ENCODE data around the gene PPP1R14D.
A peak's percentile ranks its signal among the peaks of the same experiment; 100 is the strongest.

DNA sequence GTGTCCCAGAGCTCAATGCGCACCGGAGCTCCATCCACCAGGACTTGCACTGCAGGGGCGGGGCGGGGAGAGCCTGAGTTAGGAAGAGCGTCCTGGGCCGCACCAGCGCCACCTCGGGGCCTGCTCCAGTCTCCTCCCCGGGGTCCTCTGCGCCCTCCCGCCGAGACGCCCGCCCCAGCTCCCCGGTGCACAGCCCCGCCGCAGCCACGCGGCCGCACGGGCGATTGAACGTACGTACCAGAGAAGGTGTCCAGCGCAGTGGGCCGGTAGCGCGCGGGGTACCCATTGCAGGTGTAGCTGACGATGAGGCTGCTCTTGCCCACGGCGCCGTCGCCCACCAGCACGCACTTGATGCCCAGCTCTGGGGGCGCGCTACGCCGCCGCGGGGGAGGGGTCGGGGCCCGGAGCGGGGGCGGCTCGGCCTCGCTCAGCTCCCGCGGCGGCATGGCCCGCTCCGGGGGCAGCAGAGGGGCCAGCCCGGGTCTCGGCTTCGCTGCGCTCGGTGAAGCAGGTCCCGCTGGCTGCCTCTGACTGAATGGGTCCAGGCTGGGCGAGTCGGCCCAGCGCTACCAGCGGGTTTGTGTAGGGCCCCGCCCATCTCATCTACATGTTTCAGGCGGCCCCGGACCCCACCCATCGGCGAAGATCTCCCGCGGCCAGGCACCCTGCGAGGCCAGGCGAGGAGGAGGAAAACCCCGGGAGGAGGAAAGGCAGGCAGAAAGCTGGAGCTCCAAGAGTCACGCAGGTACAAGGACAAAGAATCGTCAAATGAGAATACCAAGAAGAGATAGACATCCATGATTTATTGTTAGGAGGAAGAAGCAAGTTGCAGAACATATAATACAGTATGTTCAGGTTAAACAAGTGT lies 45.4 kb upstream of the PPP1R14D start, which contains the start of gene RHOV:
- TF ChIP-seq, protein P1, sequence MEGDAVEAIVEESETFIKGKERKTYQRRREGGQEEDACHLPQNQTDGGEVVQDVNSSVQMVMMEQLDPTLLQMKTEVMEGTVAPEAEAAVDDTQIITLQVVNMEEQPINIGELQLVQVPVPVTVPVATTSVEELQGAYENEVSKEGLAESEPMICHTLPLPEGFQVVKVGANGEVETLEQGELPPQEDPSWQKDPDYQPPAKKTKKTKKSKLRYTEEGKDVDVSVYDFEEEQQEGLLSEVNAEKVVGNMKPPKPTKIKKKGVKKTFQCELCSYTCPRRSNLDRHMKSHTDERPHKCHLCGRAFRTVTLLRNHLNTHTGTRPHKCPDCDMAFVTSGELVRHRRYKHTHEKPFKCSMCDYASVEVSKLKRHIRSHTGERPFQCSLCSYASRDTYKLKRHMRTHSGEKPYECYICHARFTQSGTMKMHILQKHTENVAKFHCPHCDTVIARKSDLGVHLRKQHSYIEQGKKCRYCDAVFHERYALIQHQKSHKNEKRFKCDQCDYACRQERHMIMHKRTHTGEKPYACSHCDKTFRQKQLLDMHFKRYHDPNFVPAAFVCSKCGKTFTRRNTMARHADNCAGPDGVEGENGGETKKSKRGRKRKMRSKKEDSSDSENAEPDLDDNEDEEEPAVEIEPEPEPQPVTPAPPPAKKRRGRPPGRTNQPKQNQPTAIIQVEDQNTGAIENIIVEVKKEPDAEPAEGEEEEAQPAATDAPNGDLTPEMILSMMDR (IDR thresholded peaks at IDR 0.05 in 4 of 5, conservative IDR thresholded peaks at IDR 0.05 in 1 of 5): peak in 1 of 5 experiments; percentile 29
- TF ChIP-seq POLR2A (IDR thresholded peaks at IDR 0.05): no peak

Measured in gastrocnemius medialis (tissue), 4 donors.